Mammary epithelial cell (primary cell): ENCODE results near the gene PDGFB.

Experiments
- CTCF ChIP-seq, 2 donors: IDR thresholded peaks in 1 of 2; conservative IDR thresholded peaks in 1 of 2; 2 replicates each; pipeline ENCODE4 v1.5.1; 2011 to 2012; ENCODE audit warnings: inconsistent platforms in 2 of 2, low read length in 2 of 2, mild to moderate bottlenecking in 2 of 2, control low read depth in 1 of 2, low read depth in 1 of 2; ENCODE audit not compliant: insufficient read depth in 1 of 2; ENCODE audit errors: extremely low read depth in 1 of 2
- EZH2 ChIP-seq: IDR thresholded peaks from 2 replicates; pipeline ENCODE4 v1.6.1; 2012; ENCODE audit warnings: low read length, inconsistent platforms, borderline replicate concordance

GRCh38 chr22:39255449-39256185 is 10.8 kb upstream of the PDGFB start:
- no peak for TF ChIP-seq EZH2
- TF ChIP-seq CTCF (conservative IDR thresholded peaks at IDR 0.05 in 1 of 2, IDR thresholded peaks at IDR 0.05 in 1 of 2; ENCODE audit: extremely low read depth in 1 of 2, insufficient read depth in 1 of 2, low read depth in 1 of 2, low read length in 2 of 2): no peak
